ENCODE measurements around the gene RNASE8.

DNA sequence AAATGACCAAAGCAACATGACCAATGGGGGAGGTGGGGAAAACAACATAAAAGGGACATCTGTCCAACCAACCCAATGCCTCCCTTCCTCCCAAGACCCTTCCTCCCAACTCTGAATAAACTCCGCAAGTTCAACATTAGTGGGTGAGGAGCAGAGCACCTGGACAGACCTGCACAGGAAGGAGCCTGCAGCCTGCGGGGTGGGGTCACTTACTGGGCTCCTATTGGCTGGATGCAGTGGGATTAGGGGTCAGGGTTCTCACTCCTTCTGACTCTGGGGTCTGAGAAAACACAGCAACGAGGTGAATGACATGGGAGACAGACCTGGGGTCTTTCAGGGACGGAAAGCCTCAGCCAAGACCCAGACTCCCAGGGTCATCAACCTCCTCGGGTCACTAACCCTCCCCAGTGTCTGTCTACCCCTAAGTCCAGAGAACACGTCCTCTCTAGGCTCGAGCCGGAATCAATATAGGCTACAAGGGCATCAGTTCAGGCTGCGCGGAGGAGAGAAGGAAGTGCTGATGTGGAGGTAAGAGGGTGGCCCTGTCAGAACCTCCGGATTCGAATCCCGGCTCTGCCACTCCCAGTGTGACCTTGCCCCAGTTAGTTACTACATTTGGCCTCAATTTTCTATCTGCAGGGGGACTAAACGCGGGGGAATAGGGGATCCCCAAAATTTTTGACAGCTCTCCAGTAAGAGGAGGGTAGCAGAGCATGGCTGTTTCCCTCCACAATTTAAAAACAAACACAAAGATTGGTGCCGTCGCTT lies 33.6 kb upstream of the RNASE8 start:
- TF ChIP-seq EZH2 (IDR thresholded peaks at IDR 0.05; ENCODE audit: low read length, unreplicated experiment), result no peak
- TF ChIP-seq, protein P1, sequence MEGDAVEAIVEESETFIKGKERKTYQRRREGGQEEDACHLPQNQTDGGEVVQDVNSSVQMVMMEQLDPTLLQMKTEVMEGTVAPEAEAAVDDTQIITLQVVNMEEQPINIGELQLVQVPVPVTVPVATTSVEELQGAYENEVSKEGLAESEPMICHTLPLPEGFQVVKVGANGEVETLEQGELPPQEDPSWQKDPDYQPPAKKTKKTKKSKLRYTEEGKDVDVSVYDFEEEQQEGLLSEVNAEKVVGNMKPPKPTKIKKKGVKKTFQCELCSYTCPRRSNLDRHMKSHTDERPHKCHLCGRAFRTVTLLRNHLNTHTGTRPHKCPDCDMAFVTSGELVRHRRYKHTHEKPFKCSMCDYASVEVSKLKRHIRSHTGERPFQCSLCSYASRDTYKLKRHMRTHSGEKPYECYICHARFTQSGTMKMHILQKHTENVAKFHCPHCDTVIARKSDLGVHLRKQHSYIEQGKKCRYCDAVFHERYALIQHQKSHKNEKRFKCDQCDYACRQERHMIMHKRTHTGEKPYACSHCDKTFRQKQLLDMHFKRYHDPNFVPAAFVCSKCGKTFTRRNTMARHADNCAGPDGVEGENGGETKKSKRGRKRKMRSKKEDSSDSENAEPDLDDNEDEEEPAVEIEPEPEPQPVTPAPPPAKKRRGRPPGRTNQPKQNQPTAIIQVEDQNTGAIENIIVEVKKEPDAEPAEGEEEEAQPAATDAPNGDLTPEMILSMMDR (conservative IDR thresholded peaks at IDR 0.05; ENCODE audit: low read depth, low read length), result no peak

Measured in PC-3 (cell line).